Panc1 (cell line): ENCODE data around the gene LMNTD1. TPM values are rescaled to one million over a fixed set of nuclear protein-coding genes. Genes with fewer than 3 reads are reported as not detected.

Source experiments
- ATAC-seq: fragments of 200-7000 bp; cut with Tn5 transposase; 2 replicates; pipeline ENCODE4 v1.9.1; 2020; ENCODE audit warnings: mild to moderate bottlenecking, moderate library complexity
- BruUV-seq: library from RNA; stranded (reverse); fragments of 400-500 nt; replicated peaks from 2 replicates; lab custom pipeline; 2021; lab: Mats Ljungman, UMichigan
- CTCF ChIA-PET: fragments of 300-600 bp; sonication (Branson Sonifier 250); formaldehyde crosslinking; loops from one replicate; lab custom pipeline; 2022; ENCODE audit warnings: antibody characterized with exemption; lab: Charles Lee
- POLR2A ChIA-PET: fragments of 300-600 bp; sonication (Branson Sonifier 250); formaldehyde crosslinking; loops from one replicate; lab custom pipeline; 2022; ENCODE audit warnings: antibody characterized with exemption; lab: Charles Lee
- DNase-seq: peaks from one replicate; pipeline ENCODE4 v3.0.0-alpha.2; 2010; ENCODE audit warnings: low read depth, low spot score
- H3K27ac ChIP-seq: 2 replicates; pipeline ENCODE4 v1.5.1; 2011; ENCODE audit warnings: mild to moderate bottlenecking, low read length, inconsistent platforms
- H3K27me3 ChIP-seq: fragments of 200-500 bp; sonication (Bioruptor generic); 2 replicates; pipeline ENCODE4 v1.6.0; 2014; ENCODE audit warnings: low read length, inconsistent platforms; ENCODE audit not compliant: control insufficient read depth, insufficient read depth
- H3K36me3 ChIP-seq: fragments of 200-500 bp; sonication (Bioruptor generic); 2 replicates; pipeline ENCODE4 v1.5.1; 2014; ENCODE audit warnings: inconsistent platforms, mild to moderate bottlenecking, low read length, moderate library complexity; ENCODE audit not compliant: control insufficient read depth, insufficient read depth
- H3K4me1 ChIP-seq: 2 replicates; pipeline ENCODE4 v1.5.1; 2011; ENCODE audit warnings: inconsistent platforms, mild to moderate bottlenecking, low read length, moderate library complexity; ENCODE audit not compliant: control insufficient read depth, insufficient read depth
- H3K4me3 ChIP-seq, 2 experiments: 2 replicates each; pipeline ENCODE4 v1.5.1; 2011 to 2012; ENCODE audit warnings: low read depth in 2 of 2, low read length in 2 of 2, mild to moderate bottlenecking in 2 of 2, inconsistent platforms in 1 of 2, moderate library complexity in 1 of 2
- H3K9me3 ChIP-seq: fragments of 200-500 bp; sonication (Bioruptor generic); 2 replicates; pipeline ENCODE4 v1.5.1; 2014; ENCODE audit warnings: low read depth, mild to moderate bottlenecking, inconsistent platforms, low read length, moderate library complexity; ENCODE audit not compliant: control insufficient read depth, insufficient read depth
- CTCF ChIP-seq: fragments of 450-650 bp; IDR thresholded peaks from 2 replicates; pipeline ENCODE4 v1.5.1; 2017; ENCODE audit warnings: mild to moderate bottlenecking
- POLR2AphosphoS5 ChIP-seq: IDR thresholded peaks from 2 replicates; pipeline ENCODE4 v1.6.1; 2012; ENCODE audit warnings: mild to moderate bottlenecking, low read depth, low read length, moderate library complexity
- REST ChIP-seq, 2 experiments: IDR thresholded peaks; 2 replicates each; pipeline ENCODE4 v1.6.1; 2011 to 2012; ENCODE audit warnings: low read depth in 2 of 2, control low read depth in 1 of 2, low read length in 1 of 2, mild to moderate bottlenecking in 1 of 2, moderate library complexity in 1 of 2; ENCODE audit not compliant: insufficient read depth in 1 of 2
- SIN3A ChIP-seq: IDR thresholded peaks from 2 replicates; pipeline ENCODE4 v1.6.1; 2012; ENCODE audit warnings: low read depth, mild to moderate bottlenecking, low read length, moderate library complexity, borderline replicate concordance; ENCODE audit not compliant: insufficient read depth
- TCF7L2 ChIP-seq: IDR thresholded peaks from 2 replicates; pipeline ENCODE4 v1.6.1; 2011; ENCODE audit warnings: mild to moderate bottlenecking, low read depth, low read length, inconsistent platforms
- in situ Hi-C: cut with HindIII; loops from 2 replicates; pipeline ENCODE4 v1.10.0; 2016; ENCODE audit warnings: low sequenced_read_pairs, low pct_unique_long_range_greater_than_20kb
- intact Hi-C: fragments of 100-400 bp; cut with micrococcal nuclease; formaldehyde crosslinking; loops from one replicate; pipeline ENCODE4 v1.10.0; 2022; ENCODE audit not compliant: unreplicated experiment
- total RNA-seq: library from RNA; stranded (reverse); gene quantifications from one replicate; pipeline ENCODE4 v1.2.1, GENCODE V29; 2021; ENCODE audit not compliant: unreplicated experiment

Gene LMNTD1
- total RNA-seq, 1 experiment from 2014 or later, result 0.13 TPM

GRCh38 chr12:25501549-25501948 lies 51.5 kb downstream of the LMNTD1 start:
- Histone ChIP-seq H3K27me3 (no peaks in the 10 kb centered on the region), H3K4me1 (no peaks in the 10 kb centered on the region), H3K27ac (no peak overlapping the region), H3K36me3 (no peaks in the 10 kb centered on the region), H3K4me3 (no peak overlapping the region), H3K9me3 (no peaks in the 10 kb centered on the region; the same call in 1 of the 2 replicates)
- DNase-seq (no peak), ATAC-seq (no peak)
- intact Hi-C loops, result no loop called here
- no TSS peak for BruUV-seq
- in situ Hi-C loops, result no loop called here
- ChIA-PET CTCF (no interaction called here), POLR2A (no interaction called here)
- TF ChIP-seq REST (IDR thresholded peaks at IDR 0.05; ENCODE audit: insufficient read depth in 1 of 2, low read depth in 2 of 2, low read length in 1 of 2), result no peak
- no peak for TF ChIP-seq CTCF
- no peak for TF ChIP-seq SIN3A
- TF ChIP-seq TCF7L2, result no peak

GRCh38 chr12:25500651-25501050 lies 52.4 kb downstream of the LMNTD1 start:
- ATAC-seq (peak; percentile 65; the same call in 1 of the 2 replicates), DNase-seq (no peak)
- ChIA-PET POLR2A (no interaction called here), CTCF (no interaction called here)
- no peaks in the 10 kb centered on the region for H3K4me1 ChIP-seq
- no peak overlapping the region for H3K4me3 ChIP-seq
- intact Hi-C loops, result no loop called here
- no peak overlapping the region for H3K27ac ChIP-seq
- no TSS peak for BruUV-seq
- in situ Hi-C loops, result no loop called here
- TF ChIP-seq CTCF (no peak), TCF7L2 (no peak), REST (IDR thresholded peaks at IDR 0.05; ENCODE audit: insufficient read depth in 1 of 2, low read depth in 2 of 2, low read length in 1 of 2) (no peak), SIN3A (no peak), POLR2AphosphoS5 (no peak)
- H3K9me3 ChIP-seq, result no peaks in the 10 kb centered on the region; the same call in 1 of the 2 replicates
- H3K36me3 ChIP-seq, result no peaks in the 10 kb centered on the region
- H3K27me3 ChIP-seq, result no peaks in the 10 kb centered on the region
